H1 (cell line): ENCODE measurements around the gene NECTIN1. TPM values are rescaled to one million over a fixed set of nuclear protein-coding genes. Genes with fewer than 3 reads are reported as not detected.

Source experiments
- CTCF ChIA-PET: fragments of 300-600 bp; sonication (Branson Sonifier 250); formaldehyde crosslinking; loops from one replicate; lab custom pipeline; 2021; ENCODE audit not compliant: partially characterized antibody; lab: Charles Lee
- POLR2A ChIA-PET: fragments of 300-600 bp; sonication (Branson Sonifier 250); formaldehyde crosslinking; loops from one replicate; lab custom pipeline; 2021; ENCODE audit warnings: inconsistent platforms; ENCODE audit not compliant: partially characterized antibody; lab: Charles Lee
- DNase-seq, 2 experiments: peaks; one replicate each; pipeline versions ENCODE4 v3.0.0 to v3.0.0-alpha.2; 2010 to 2022; ENCODE audit warnings: low spot score in 2 of 2, low read depth in 1 of 2, mixed read lengths in 1 of 2
- FAIRE-seq: peaks from 2 replicates; lab custom pipeline; 2011; peaks lifted over from hg19 to GRCh38; lab: Jason Lieb, UNC
- H2AFZ ChIP-seq: 2 replicates; pipeline ENCODE4 v1.8.1; 2012; ENCODE audit warnings: low read length, inconsistent platforms
- H2AK5ac ChIP-seq: 2 replicates; pipeline ENCODE4 v1.6.1; 2013; ENCODE audit warnings: low read depth, low read length
- H2BK120ac ChIP-seq: replicated peaks from 2 replicates; pipeline ENCODE3; 2013; ENCODE audit warnings: low read depth, low read length, inconsistent platforms
- H2BK12ac ChIP-seq: 2 replicates; pipeline ENCODE4 v1.6.1; 2013; ENCODE audit warnings: low read depth, low read length
- H2BK15ac ChIP-seq: 2 replicates; pipeline ENCODE4 v1.6.1; 2013; ENCODE audit warnings: low read length
- H2BK20ac ChIP-seq: 2 replicates; pipeline ENCODE4 v1.6.1; 2013; ENCODE audit warnings: low read length
- H2BK5ac ChIP-seq: 2 replicates; pipeline ENCODE4 v1.6.1; 2013; ENCODE audit warnings: low read depth, low read length
- H3K14ac ChIP-seq: 2 replicates; pipeline ENCODE4 v1.6.1; 2013; ENCODE audit warnings: inconsistent platforms; ENCODE audit not compliant: insufficient read length
- H3K18ac ChIP-seq: 2 replicates; pipeline ENCODE4 v1.6.1; 2013; ENCODE audit warnings: low read length; ENCODE audit errors: extremely low read depth
- H3K23ac ChIP-seq: 2 replicates; pipeline ENCODE4 v1.6.1; 2013; ENCODE audit warnings: inconsistent platforms; ENCODE audit not compliant: insufficient read length
- H3K23me2 ChIP-seq: 2 replicates; pipeline ENCODE4 v1.6.1; 2013; ENCODE audit warnings: low read depth, low read length
- H3K27ac ChIP-seq: 2 replicates; pipeline ENCODE4 v1.6.1; 2011; ENCODE audit warnings: low read depth, low read length, inconsistent platforms
- H3K27me3 ChIP-seq, 4 experiments: replicated peaks in 1 of 4; 1 replicate in 1 of 4; 2 replicates in 3 of 4; pipeline versions ENCODE4 v1.6.1 to v1.8.1; 2011 to 2013; ENCODE audit warnings: low read length in 3 of 4, mild to moderate bottlenecking in 3 of 4, inconsistent platforms in 2 of 4, mixed read lengths in 2 of 4, moderate library complexity in 1 of 4; ENCODE audit not compliant: control insufficient read depth in 3 of 4, insufficient read depth in 3 of 4; ENCODE audit errors: extremely low read depth in 1 of 4
- H3K36me3 ChIP-seq, 4 experiments: 2 replicates each; pipeline versions ENCODE4 v1.6.1 to v1.8.1; 2011 to 2013; ENCODE audit warnings: mild to moderate bottlenecking in 4 of 4, low read length in 3 of 4, moderate library complexity in 2 of 4, control low read depth in 1 of 4, inconsistent platforms in 1 of 4; ENCODE audit not compliant: insufficient read depth in 4 of 4, control insufficient read depth in 2 of 4
- H3K4ac ChIP-seq: replicated peaks from 2 replicates; pipeline ENCODE3; 2013; ENCODE audit warnings: low read length, low read depth, mixed read lengths, inconsistent platforms; ENCODE audit not compliant: insufficient read length
- H3K4me1 ChIP-seq, 4 experiments: replicated peaks in 1 of 4; 1 replicate in 1 of 4; 2 replicates in 3 of 4; pipeline versions ENCODE4 v1.6.1 to v1.8.1; 2011 to 2013; ENCODE audit warnings: low read length in 3 of 4, inconsistent platforms in 2 of 4, mixed read lengths in 1 of 4; ENCODE audit not compliant: insufficient read depth in 4 of 4, control insufficient read depth in 3 of 4
- H3K4me2 ChIP-seq, 2 experiments: 2 replicates each; pipeline versions ENCODE4 v1.6.1 to v1.8.1; 2011 to 2013; ENCODE audit warnings: low read depth in 2 of 2, low read length in 2 of 2, control low read depth in 1 of 2, inconsistent platforms in 1 of 2, mild to moderate bottlenecking in 1 of 2; ENCODE audit not compliant: insufficient read depth in 1 of 2
- H3K4me3 ChIP-seq, 4 experiments: fragments of 200-600, 300-600 bp in 1 of 4; sonication (generic), shearing (Covaris generic), sonication (Bioruptor Twin) in 1 of 4; 2 replicates each; pipeline versions ENCODE4 v1.5.1 to v1.8.1; 2011 to 2016; ENCODE audit warnings: low read length in 4 of 4, low read depth in 3 of 4, control low read depth in 2 of 4, inconsistent platforms in 2 of 4, mild to moderate bottlenecking in 2 of 4, mixed read lengths in 1 of 4, moderate library complexity in 1 of 4; ENCODE audit not compliant: insufficient read depth in 2 of 4; ENCODE audit errors: extremely low read depth in 1 of 4
- H3K56ac ChIP-seq: replicated peaks from 2 replicates; pipeline ENCODE3; 2013; ENCODE audit warnings: low read depth, mild to moderate bottlenecking, mixed read lengths, low read length, inconsistent platforms; ENCODE audit not compliant: insufficient read length
- H3K79me1 ChIP-seq: 2 replicates; pipeline ENCODE4 v1.6.1; 2013; ENCODE audit warnings: low read depth, low read length, control low read depth
- H3K79me2 ChIP-seq, 2 experiments: 2 replicates each; pipeline versions ENCODE4 v1.6.1 to v1.8.1; 2012 to 2013; ENCODE audit warnings: low read length in 2 of 2, mild to moderate bottlenecking in 2 of 2, inconsistent platforms in 1 of 2; ENCODE audit not compliant: insufficient read depth in 2 of 2, control insufficient read depth in 1 of 2
- H3K9ac ChIP-seq, 4 experiments: replicated peaks in 1 of 4; 1 replicate in 1 of 4; 2 replicates in 3 of 4; pipeline versions ENCODE4 v1.6.1 to v1.8.1; 2011 to 2013; ENCODE audit warnings: low read depth in 3 of 4, low read length in 3 of 4, control low read depth in 2 of 4, mild to moderate bottlenecking in 2 of 4, moderate library complexity in 2 of 4, inconsistent platforms in 1 of 4; ENCODE audit errors: extremely low read depth in 1 of 4
- H3K9me3 ChIP-seq, 2 experiments: 2 replicates each; pipeline versions ENCODE4 v1.6.1 to v1.8.1; 2012 to 2013; ENCODE audit warnings: mild to moderate bottlenecking in 2 of 2, moderate library complexity in 2 of 2, control low read depth in 1 of 2, inconsistent platforms in 1 of 2, low read depth in 1 of 2, low read length in 1 of 2, mixed read lengths in 1 of 2; ENCODE audit not compliant: insufficient read depth in 2 of 2
- H4K20me1 ChIP-seq, 2 experiments: replicated peaks in 1 of 2; 2 replicates each; pipeline versions ENCODE3 to v1.8.1; 2011 to 2013; ENCODE audit warnings: inconsistent platforms in 2 of 2, low read length in 2 of 2, mild to moderate bottlenecking in 1 of 2; ENCODE audit not compliant: insufficient read depth in 2 of 2, control insufficient read depth in 1 of 2
- H4K5ac ChIP-seq: 2 replicates; pipeline ENCODE4 v1.6.1; 2013; ENCODE audit warnings: low read length, low read depth, mixed read lengths, inconsistent platforms; ENCODE audit not compliant: insufficient read length
- H4K8ac ChIP-seq: 2 replicates; pipeline ENCODE4 v1.8.0; 2013; ENCODE audit warnings: mild to moderate bottlenecking, moderate library complexity, low read length, inconsistent platforms; ENCODE audit not compliant: insufficient read depth; ENCODE audit errors: extremely low read depth
- H4K91ac ChIP-seq: replicated peaks from 2 replicates; pipeline ENCODE3; 2013; ENCODE audit warnings: low read length, mixed read lengths, inconsistent platforms; ENCODE audit not compliant: insufficient read length
- EGR1 ChIP-seq: IDR thresholded peaks from 2 replicates; pipeline ENCODE4 v1.6.1; 2011; ENCODE audit warnings: low read depth, low read length, borderline replicate concordance
- HDAC6 ChIP-seq: IDR thresholded peaks from one replicate; pipeline ENCODE4 v1.7.1; 2012; ENCODE audit warnings: low read depth, mild to moderate bottlenecking, inconsistent platforms, low read length, moderate library complexity
- JUND ChIP-seq: IDR thresholded peaks from 2 replicates; pipeline ENCODE4 v1.6.1; 2011; ENCODE audit warnings: mild to moderate bottlenecking, improper control_type of control experiment, low read length
- KDM4A ChIP-seq: IDR thresholded peaks from one replicate; pipeline ENCODE4 v1.7.1; 2012; ENCODE audit warnings: low read depth, mild to moderate bottlenecking, moderate library complexity, low read length, inconsistent platforms; ENCODE audit not compliant: severe bottlenecking
- WGBS, 2 experiments: shearing (Covaris generic) in 1 of 2; methylation state at CpG; one replicate each; pipeline versions ENCODE4 v1.1.6 to v1.1.7; 2013 to 2015; ENCODE audit warnings: low lambda C conversion rate in 2 of 2, mixed read lengths in 2 of 2, inconsistent platforms in 1 of 2, low coverage in 1 of 2, missing lambda C conversion rate in 1 of 2; ENCODE audit not compliant: insufficient replicate concordance in 2 of 2, insufficient coverage in 1 of 2, insufficient read length in 1 of 2; ENCODE audit errors: extremely low coverage in 1 of 2, missing lambda C conversion rate in 1 of 2; 5-methylcytosine and 5-hydroxymethylcytosine counted together
- polyA plus RNA-seq, 7 experiments: library from polyadenylated mRNA; depleted of rRNA in 3 of 7; stranded (reverse) in 5 of 7; unstranded in 2 of 7; fragments of >200 nt in 5 of 7; fragments of 200-250 nt in 2 of 7; gene quantifications; 1 replicate in 5 of 7; 2 replicates in 1 of 7; 4 replicates in 1 of 7; pipeline versions ENCODE4 v1.2.1 to v1.2.3, GENCODE V29; 2011 to 2013; ENCODE audit warnings: missing spikeins in 2 of 7, mixed read lengths in 2 of 7
- total RNA-seq: library from RNA; stranded (reverse); fragmentation: NEBNext Ultra II Directional; extraction: Animal tissue kit (Norgen Biotek cat#: 25700); gene quantifications from 2 replicates; pipeline ENCODE4 v1.2.1, GENCODE V29; 2021
- TF ChIP-seq, protein P1 (sequence below): IDR thresholded peaks from 2 replicates; pipeline ENCODE4 v1.6.1; 2011; ENCODE audit warnings: low read length, improper control_type of control experiment
- TF ChIP-seq, protein P2 (sequence below), 3 experiments: IDR thresholded peaks; 1 replicate in 2 of 3; 2 replicates in 1 of 3; pipeline versions ENCODE4 v1.5.1 to v1.6.1; 2011; ENCODE audit warnings: low read length in 3 of 3, mild to moderate bottlenecking in 3 of 3, inconsistent platforms in 2 of 3, low read depth in 1 of 3, moderate library complexity in 1 of 3; ENCODE audit not compliant: insufficient read depth in 1 of 3; ENCODE audit errors: control extremely low read depth in 1 of 3

The NECTIN1 gene
- total and polyA plus RNA-seq, 2 of the 8 experiments (the other 6 are each of a cell fraction or from before 2014, with no cell fraction given): 43.2 to 97.7 TPM

DNA sequence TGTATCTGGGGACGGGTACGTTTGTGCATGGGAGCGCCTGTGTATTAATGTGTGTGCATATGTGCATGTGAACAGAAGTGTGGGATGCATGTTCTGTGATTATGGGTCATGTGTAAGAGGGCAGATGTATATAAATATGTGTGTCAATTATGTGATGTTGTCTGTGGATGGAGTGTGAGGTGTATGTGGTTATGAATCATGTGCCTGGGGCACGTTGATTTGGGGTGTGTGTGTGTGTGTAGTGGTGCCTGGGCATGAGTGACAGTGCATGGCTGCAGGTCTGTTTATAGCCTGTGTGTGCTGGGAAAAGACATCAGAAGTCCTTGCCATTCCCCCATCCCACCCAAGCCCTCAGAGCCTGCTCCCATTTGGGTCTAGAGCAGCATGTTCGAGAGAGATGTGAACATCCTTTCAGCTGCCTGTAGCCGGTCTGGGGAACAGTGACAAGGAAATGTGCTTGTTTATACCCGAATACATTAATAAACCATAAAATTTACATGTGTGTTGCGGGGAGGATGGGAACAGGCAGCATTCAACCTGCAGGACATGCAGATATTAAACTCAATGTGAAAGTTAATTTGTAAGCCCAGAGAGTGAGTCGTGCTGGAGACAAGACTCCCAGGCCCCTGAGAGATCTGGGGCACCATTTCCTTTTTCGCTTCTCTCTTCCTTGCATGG is 129.0 kb downstream of the NECTIN1 start:
- Histone ChIP-seq H2AK5ac (no peak overlapping the region), H2AFZ (no peak overlapping the region), H4K91ac (no peak overlapping the region), H3K9me3 (no peaks in the 10 kb centered on the region), H4K5ac (no peak overlapping the region), H3K36me3 (no peaks in the 10 kb centered on the region), H3K56ac (no peak overlapping the region), H3K14ac (no peak overlapping the region), H2BK120ac (no peak overlapping the region), H3K4me2 (no peak overlapping the region), H3K23me2 (peaks cover 2% of the 10 kb centered on the region; the same call in 1 of the 2 replicates), H3K27me3 (peaks cover 0 to 5% (median 0%) of the 10 kb centered on the region in 4 experiments; a peak in 2 of 7 replicates), H3K4me3 (no peak overlapping the region), H2BK5ac (peak overlapping the region; percentile 35; the same call in 1 of the 2 replicates), H3K79me2 (no peaks in the 10 kb centered on the region), H3K4me1 (peaks cover 0 to 7% (median 3%) of the 10 kb centered on the region in 4 experiments; a peak in 2 of 7 replicates), H3K4ac (no peak overlapping the region), H3K18ac (no peak overlapping the region), H4K8ac (no peak overlapping the region), H3K9ac (no peak overlapping the region), H2BK12ac (0 out of 2 replicates have a peak overlapping the region, but pooled peaks have one; percentile 27), H2BK20ac (no peak overlapping the region), H3K23ac (no peak overlapping the region), H3K79me1 (no peaks in the 10 kb centered on the region), H3K27ac (no peak overlapping the region), H2BK15ac (no peak overlapping the region), H4K20me1 (no peaks in the 10 kb centered on the region)
- CTCF ChIA-PET: interaction anchor here (1.0 to 12.2 kb wide), 6 partner anchors 15 to 113 kb away, joined by 3 to 130 read pairs (median 22); no protein-coding TSS in a partner anchor
- POLR2A ChIA-PET: no interaction called here
- no peak for DNase-seq
- FAIRE-seq: no peak
- 81% methylated on average over 10 of the region's 10 CpGs; no CpG with 5 or more reads in 1 of the 2 experiments for whole genome bisulfite sequencing, 2 experiments
- TF ChIP-seq EGR1: no peak
- TF ChIP-seq, protein P1, sequence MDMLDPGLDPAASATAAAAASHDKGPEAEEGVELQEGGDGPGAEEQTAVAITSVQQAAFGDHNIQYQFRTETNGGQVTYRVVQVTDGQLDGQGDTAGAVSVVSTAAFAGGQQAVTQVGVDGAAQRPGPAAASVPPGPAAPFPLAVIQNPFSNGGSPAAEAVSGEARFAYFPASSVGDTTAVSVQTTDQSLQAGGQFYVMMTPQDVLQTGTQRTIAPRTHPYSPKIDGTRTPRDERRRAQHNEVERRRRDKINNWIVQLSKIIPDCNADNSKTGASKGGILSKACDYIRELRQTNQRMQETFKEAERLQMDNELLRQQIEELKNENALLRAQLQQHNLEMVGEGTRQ: no peak
- TF ChIP-seq JUND: no peak
- TF ChIP-seq, protein P2, sequence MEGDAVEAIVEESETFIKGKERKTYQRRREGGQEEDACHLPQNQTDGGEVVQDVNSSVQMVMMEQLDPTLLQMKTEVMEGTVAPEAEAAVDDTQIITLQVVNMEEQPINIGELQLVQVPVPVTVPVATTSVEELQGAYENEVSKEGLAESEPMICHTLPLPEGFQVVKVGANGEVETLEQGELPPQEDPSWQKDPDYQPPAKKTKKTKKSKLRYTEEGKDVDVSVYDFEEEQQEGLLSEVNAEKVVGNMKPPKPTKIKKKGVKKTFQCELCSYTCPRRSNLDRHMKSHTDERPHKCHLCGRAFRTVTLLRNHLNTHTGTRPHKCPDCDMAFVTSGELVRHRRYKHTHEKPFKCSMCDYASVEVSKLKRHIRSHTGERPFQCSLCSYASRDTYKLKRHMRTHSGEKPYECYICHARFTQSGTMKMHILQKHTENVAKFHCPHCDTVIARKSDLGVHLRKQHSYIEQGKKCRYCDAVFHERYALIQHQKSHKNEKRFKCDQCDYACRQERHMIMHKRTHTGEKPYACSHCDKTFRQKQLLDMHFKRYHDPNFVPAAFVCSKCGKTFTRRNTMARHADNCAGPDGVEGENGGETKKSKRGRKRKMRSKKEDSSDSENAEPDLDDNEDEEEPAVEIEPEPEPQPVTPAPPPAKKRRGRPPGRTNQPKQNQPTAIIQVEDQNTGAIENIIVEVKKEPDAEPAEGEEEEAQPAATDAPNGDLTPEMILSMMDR (IDR thresholded peaks at IDR 0.05; ENCODE audit: control extremely low read depth in 1 of 3, insufficient read depth in 1 of 3, low read depth in 1 of 3, low read length in 3 of 3): no peak
- no peak for TF ChIP-seq HDAC6
- TF ChIP-seq KDM4A: no peak
